ENCODE measurements around the gene SUPV3L1.

- no peak for TF ChIP-seq MAX (IDR thresholded peaks at IDR 0.05; ENCODE audit: low read depth, low read length)
- no peak for TF ChIP-seq CTCF (IDR thresholded peaks at IDR 0.05 in 2 of 3, conservative IDR thresholded peaks at IDR 0.05 in 1 of 3; ENCODE audit: control insufficient read depth in 2 of 3, extremely low read depth in 1 of 3, insufficient read depth in 1 of 3, low read depth in 3 of 3, low read length in 3 of 3)
- no peak for TF ChIP-seq POLR2AphosphoS5 (IDR thresholded peaks at IDR 0.05; ENCODE audit: low read length)
- TF ChIP-seq CHD2 (IDR thresholded peaks at IDR 0.05; ENCODE audit: borderline replicate concordance, low read depth, low read length) = no peak
- TF ChIP-seq SPI1 (IDR thresholded peaks at IDR 0.05; ENCODE audit: borderline replicate concordance, insufficient read depth, low read depth, low read length) = no peak
These were observed 62.2 kb downstream of the SUPV3L1 start for GRCh38 chr10:69242040-69242851.

Data from GM12878 (cell line).